OCI-LY1 (cell line): Measurements from ENCODE around the gene TLL2.

ENCODE experiments used
- H2AFZ ChIP-seq: fragments of 200-600 bp; sonication (generic), shearing (Covaris generic); 2 replicates; pipeline ENCODE4 v1.6.0; 2014; ENCODE audit warnings: antibody characterized with exemption, mild to moderate bottlenecking, low read length
- H3F3A ChIP-seq: fragments of 200-600 bp; sonication (generic), shearing (Covaris generic); 2 replicates; pipeline ENCODE4 v1.6.0; 2014; ENCODE audit warnings: mild to moderate bottlenecking, antibody characterized with exemption, low read length, moderate library complexity; ENCODE audit not compliant: insufficient read depth
- H3K27ac ChIP-seq: fragments of 200-600 bp; sonication (generic); 2 replicates; pipeline ENCODE4 v1.5.1; 2014; ENCODE audit warnings: low read length, mixed run types, mild to moderate bottlenecking, low read depth; ENCODE audit not compliant: poor library complexity, severe bottlenecking
- H3K27me3 ChIP-seq: fragments of 200-600 bp; sonication (generic); 2 replicates; pipeline ENCODE4 v1.6.0; 2014; ENCODE audit warnings: antibody characterized with exemption, mild to moderate bottlenecking, low read length, moderate library complexity; ENCODE audit not compliant: insufficient read depth
- H3K36me3 ChIP-seq: fragments of 200-600 bp; sonication (generic); 2 replicates; pipeline ENCODE4 v1.6.1; 2014; ENCODE audit warnings: mild to moderate bottlenecking, antibody characterized with exemption, low read length, moderate library complexity, mixed read lengths; ENCODE audit not compliant: insufficient read depth
- H3K4me1 ChIP-seq: fragments of 200-600 bp; sonication (generic); 2 replicates; pipeline ENCODE4 v1.5.1; 2014; ENCODE audit warnings: mild to moderate bottlenecking, low read length, moderate library complexity; ENCODE audit not compliant: insufficient read depth, severe bottlenecking
- H3K4me2 ChIP-seq: fragments of 200-600 bp; sonication (generic), shearing (Covaris generic); 2 replicates; pipeline ENCODE4 v1.6.1; 2014; ENCODE audit warnings: low read length
- H3K4me3 ChIP-seq: fragments of 200-600 bp; sonication (generic); 2 replicates; pipeline ENCODE4 v1.5.1; 2014; ENCODE audit warnings: low read length, low read depth, mild to moderate bottlenecking, mixed read lengths; ENCODE audit not compliant: poor library complexity, severe bottlenecking
- H3K79me2 ChIP-seq: fragments of 200-600 bp; shearing (Covaris generic); 2 replicates; pipeline ENCODE4 v1.6.1; 2016; ENCODE audit warnings: mixed run types, low read length, mixed read lengths; ENCODE audit not compliant: insufficient read depth
- H3K9ac ChIP-seq: fragments of 200-600 bp; sonication (generic), shearing (Covaris generic); 2 replicates; pipeline ENCODE4 v1.6.1; 2014; ENCODE audit warnings: mild to moderate bottlenecking, low read length, mixed read lengths
- H3K9me2 ChIP-seq: fragments of 200-600 bp; sonication (generic), shearing (Covaris generic); 2 replicates; pipeline ENCODE4 v1.6.1; 2014; ENCODE audit warnings: low read depth, mild to moderate bottlenecking, low read length, mixed read lengths
- H3K9me3 ChIP-seq: fragments of 200-600 bp; shearing (Covaris generic); 2 replicates; pipeline ENCODE4 v1.6.1; 2014; ENCODE audit warnings: low read length, mixed read lengths
- H4K20me1 ChIP-seq: fragments of 200-600 bp; sonication (generic), shearing (Covaris generic); 2 replicates; pipeline ENCODE4 v1.6.0; 2016; ENCODE audit warnings: mild to moderate bottlenecking, low read length; ENCODE audit not compliant: insufficient read depth
- CTCF ChIP-seq: fragments of 200-600 bp; sonication (generic), shearing (Covaris generic); IDR thresholded peaks from 2 replicates; pipeline ENCODE4 v1.5.1; 2017; ENCODE audit warnings: mild to moderate bottlenecking, antibody characterized with exemption, low read length, moderate library complexity, mixed read lengths
- EZH2 ChIP-seq: fragments of 200-600 bp; sonication (generic), shearing (Covaris generic); IDR thresholded peaks from 2 replicates; pipeline ENCODE4 v1.8.0; 2017; ENCODE audit warnings: borderline replicate concordance, mixed run types, mild to moderate bottlenecking, antibody characterized with exemption, low read length, moderate library complexity, mixed read lengths

The TLL2 gene

GRCh38 chr10:96457341-96457740 lies 56.4 kb downstream of the TLL2 start:
- Histone ChIP-seq H3K4me3 (no peak overlapping the region), H3K36me3 (no peaks in the 10 kb centered on the region), H3K9ac (no peak overlapping the region), H3K9me3 (no peaks in the 10 kb centered on the region), H3K4me2 (no peak overlapping the region), H2AFZ (no peak overlapping the region), H3F3A (no peaks in the 10 kb centered on the region), H3K79me2 (no peaks in the 10 kb centered on the region), H3K27me3 (no peaks in the 10 kb centered on the region), H4K20me1 (no peaks in the 10 kb centered on the region), H3K27ac (no peak overlapping the region), H3K9me2 (no peaks in the 10 kb centered on the region), H3K4me1 (no peaks in the 10 kb centered on the region)
- TF ChIP-seq CTCF: no peak

GRCh38 chr10:96456296-96456840 lies 57.4 kb downstream of the TLL2 start:
- H4K20me1 ChIP-seq: no peaks in the 10 kb centered on the region
- no peak overlapping the region for H3K4me2 ChIP-seq
- H3K27me3 ChIP-seq: no peaks in the 10 kb centered on the region
- H3K9ac ChIP-seq: no peak overlapping the region
- TF ChIP-seq CTCF: no peak
- TF ChIP-seq EZH2: no peak
- H3K36me3 ChIP-seq: no peaks in the 10 kb centered on the region
- H3K79me2 ChIP-seq: no peaks in the 10 kb centered on the region
- no peaks in the 10 kb centered on the region for H3K4me1 ChIP-seq
- H3K9me2 ChIP-seq: no peaks in the 10 kb centered on the region
- no peaks in the 10 kb centered on the region for H3K9me3 ChIP-seq
- no peak overlapping the region for H2AFZ ChIP-seq
- H3K27ac ChIP-seq: no peak overlapping the region
- no peak overlapping the region for H3K4me3 ChIP-seq
- no peaks in the 10 kb centered on the region for H3F3A ChIP-seq

DNA sequence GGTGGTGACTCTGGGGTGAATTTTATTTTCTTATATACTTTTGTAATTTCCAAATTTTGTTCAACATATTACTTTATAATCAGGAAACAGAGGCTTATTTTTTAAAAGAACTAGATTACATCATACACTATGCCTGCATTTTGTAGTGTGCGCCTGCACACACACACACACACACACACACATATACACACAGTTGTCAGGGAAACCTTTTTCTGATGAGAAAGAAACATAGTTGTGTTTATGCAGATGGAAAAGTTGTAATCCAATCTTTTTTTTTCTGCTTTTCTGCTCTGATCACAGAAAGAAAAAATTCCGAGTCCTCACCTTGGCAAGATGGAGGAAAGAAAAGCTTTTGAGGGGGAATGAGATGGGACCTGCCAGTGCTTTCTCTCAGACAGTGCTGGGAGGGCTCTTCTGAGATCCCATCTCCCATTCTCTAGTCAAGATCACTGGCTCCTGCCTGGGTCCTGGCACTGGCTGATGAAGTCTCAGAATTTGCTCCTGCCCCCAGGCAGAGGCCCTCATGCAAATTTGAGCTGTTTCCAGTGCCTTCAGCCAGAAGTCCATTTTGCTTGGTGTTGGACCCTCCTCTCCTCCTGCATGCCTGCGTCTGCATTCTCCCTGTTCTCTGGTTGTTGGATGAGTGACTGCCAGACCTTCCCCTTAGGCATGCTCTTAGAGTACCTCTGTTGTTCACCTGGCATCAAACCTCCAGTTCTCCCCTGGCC lies 59.7 kb downstream of the TLL2 start:
- Histone ChIP-seq H3K27ac (no peak overlapping the region), H3F3A (no peaks in the 10 kb centered on the region), H3K27me3 (no peaks in the 10 kb centered on the region), H3K4me1 (no peaks in the 10 kb centered on the region), H3K9me2 (no peaks in the 10 kb centered on the region), H3K4me2 (no peak overlapping the region), H3K36me3 (no peaks in the 10 kb centered on the region), H3K4me3 (no peak overlapping the region), H2AFZ (no peak overlapping the region), H4K20me1 (no peaks in the 10 kb centered on the region), H3K9ac (no peak overlapping the region), H3K79me2 (no peaks in the 10 kb centered on the region), H3K9me3 (no peaks in the 10 kb centered on the region)
- TF ChIP-seq CTCF: no peak
- no peak for TF ChIP-seq EZH2
